ENCODE results near the gene LCP2.

Gene LCP2

GRCh38 chr5:170206958-170207357 is 90.6 kb downstream of the LCP2 start:
- no peak for DNase-seq

DNA sequence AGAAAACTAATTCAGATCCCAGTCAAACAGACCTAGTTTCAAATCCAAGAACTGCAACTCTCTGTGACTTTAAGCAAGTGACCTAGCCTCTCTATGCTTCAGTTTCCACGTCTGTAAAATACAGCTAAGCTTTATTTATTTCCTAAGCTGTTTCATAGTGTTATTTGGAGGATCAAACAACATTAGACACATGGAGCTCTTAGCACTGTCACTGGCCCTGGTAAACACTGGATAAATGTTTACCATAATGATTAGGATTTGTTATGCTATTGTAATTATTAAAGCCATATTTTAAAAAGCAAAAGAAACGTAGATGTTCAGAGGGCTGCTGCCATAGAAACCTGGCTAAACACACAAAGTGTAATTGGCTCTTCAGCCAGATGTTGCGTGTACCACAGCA is 91.4 kb downstream of the LCP2 start:
- no peak for DNase-seq

- no peak for DNase-seq
Measured at GRCh38 chr5:170204202-170204601, 93.4 kb downstream of the LCP2 start.

DNA sequence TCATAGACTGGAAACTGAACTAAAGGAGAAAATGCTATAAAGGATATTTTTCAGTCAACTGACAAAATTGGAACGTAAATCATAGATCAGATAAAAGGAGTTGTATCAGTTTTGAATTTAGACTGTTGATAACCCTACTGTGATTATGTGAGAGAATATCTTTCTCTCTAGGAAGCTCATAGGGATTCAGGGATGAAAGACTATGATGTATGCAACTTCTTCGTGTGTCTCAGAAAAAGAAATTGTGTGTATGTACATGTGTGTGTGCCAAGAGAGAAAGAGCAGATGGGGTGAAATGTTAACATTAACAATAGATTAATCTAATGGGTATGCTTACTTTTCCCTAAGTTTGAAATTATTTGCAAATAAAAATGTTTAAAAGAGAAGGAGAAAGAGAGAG is 95.5 kb downstream of the LCP2 start:
- DNase-seq = no peak

GRCh38 chr5:170201311-170201710 is 96.3 kb downstream of the LCP2 start:
- no peak for DNase-seq

- no peak for DNase-seq
Measured at GRCh38 chr5:170200876-170201275, 96.7 kb downstream of the LCP2 start.
